GM18511 (cell line): ENCODE data around the gene EDC4.

ENCODE experiments used
- ATAC-seq: cut with Tn5 transposase; IDR thresholded peaks from one replicate; pipeline ENCODE4 v1.9.1; 2021; ENCODE audit warnings: mild to moderate bottlenecking, moderate library complexity; ENCODE audit not compliant: unreplicated experiment

The EDC4 gene

DNA sequence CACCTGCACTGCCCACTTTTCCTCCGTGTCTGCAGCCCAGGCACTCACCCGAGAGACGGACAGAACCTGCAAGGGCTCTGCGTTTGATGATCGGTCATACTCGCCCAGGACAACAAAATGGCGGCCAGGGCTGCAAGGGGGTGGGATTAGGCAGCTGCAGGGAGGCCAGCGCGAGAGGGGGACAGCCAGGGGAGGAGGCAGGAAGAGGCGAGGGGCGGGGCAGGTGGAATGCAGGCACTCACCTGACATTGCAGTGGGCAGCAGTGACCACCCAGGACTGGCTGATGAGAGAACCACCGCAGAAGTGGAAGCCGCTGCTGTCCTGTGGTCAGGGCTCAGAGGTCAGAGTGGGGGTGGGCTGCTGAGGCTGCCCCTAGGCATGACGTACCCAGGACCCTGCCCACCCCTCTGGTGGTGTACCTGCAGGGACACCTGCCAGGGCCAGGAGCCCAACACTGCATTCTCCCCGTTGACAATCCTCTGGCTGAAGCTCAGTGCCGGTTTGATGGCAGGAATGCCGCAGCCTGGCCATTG lies 57.9 kb downstream of the EDC4 start:
- no peak for ATAC-seq
